ENCODE measurements around the gene DPH6.
"Not testable (repeated sequence)": the region's sequence is repeated elsewhere in the genome, so short reads cannot be mapped to it uniquely, and the experiment has no call there.

The DPH6 gene

DNA sequence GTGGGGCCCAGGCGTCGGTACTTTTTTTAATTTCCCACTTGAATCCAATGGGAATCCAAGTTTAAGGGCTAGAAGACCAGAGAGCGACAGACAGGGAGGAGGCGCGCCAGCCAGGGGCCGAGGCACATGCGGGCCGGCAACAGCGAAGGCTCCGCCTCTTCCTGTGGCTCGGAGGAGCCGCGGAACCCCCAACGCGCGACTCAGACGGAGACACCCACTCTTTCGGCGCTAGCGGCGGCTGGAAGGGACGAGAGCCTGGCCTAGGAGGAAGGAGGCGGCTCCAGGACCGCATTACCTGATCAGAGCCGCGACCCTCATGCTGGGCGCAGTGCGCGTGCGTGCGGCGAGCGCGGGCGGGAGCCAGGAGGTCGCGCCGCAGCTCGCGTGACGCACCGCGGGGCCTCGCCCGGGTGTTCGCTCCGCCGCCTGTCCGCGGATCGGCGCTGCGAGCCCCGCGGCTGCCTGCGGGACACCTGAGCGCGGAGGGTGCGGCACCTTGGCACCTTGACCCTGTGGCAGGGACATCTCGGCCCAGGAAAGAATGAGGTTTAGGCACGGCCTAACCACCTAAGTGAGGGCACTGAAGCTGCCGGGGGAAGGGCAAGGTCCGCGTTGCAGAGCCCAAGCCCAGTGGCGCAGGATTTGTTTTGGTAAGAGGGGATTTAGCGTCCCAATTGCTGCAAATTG lies at the start of gene DPH6:
Gene DPH6, minus strand, starts transcription at position 342 of the 687 bp plus-strand sequence. Its CDS starts 24 bp downstream, at position 318.
- TF ChIP-seq ZFX (IDR thresholded peaks at IDR 0.05; ENCODE audit: borderline replicate concordance) (no peak), CTCF (IDR thresholded peaks at IDR 0.05) (no peak)
- peak within 1 kb of the TSS; percentile 97 for H3K27ac ChIP-seq

DNA sequence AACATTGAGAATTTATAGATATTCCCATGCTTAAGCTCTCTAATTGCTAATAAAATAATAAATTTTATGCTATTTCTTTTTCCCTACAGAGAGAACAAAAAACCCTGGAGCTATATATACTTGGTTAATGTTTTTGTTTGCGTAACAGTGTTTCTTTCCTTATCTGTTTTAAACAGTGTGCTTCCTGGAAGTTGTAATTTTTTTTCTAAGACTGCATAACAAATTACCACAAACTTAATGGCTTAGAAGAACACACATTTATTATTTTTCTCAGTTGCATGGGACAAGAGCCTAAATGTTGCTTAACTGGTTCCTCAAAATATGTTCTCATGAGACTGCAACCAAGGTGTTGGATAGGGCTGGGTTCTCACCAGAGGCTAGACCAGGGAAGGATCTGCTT lies 49.7 kb upstream of the DPH6 start:
- TF ChIP-seq ZFX (IDR thresholded peaks at IDR 0.05; ENCODE audit: borderline replicate concordance) (no peak), CTCF (IDR thresholded peaks at IDR 0.05) (no peak)
- H3K27ac ChIP-seq, result no peak overlapping the region

DNA sequence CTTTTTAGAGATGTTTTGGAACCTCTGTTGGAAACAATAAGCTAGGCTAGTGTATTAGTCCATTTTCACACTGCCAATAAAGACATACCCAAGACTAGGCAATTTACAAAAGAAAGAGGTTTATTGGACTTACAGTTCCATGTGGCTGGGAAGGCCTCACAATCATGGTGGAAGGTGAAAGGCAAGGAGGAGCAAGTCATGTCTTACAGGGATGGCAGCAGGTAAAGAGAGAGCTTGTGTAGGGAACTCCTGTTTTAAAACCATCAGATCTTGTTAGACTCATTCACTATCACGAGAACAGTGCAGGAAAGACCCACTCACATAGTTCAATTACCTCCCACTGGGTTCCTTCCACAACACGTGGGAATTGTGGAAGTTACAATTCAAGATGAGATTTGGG lies 46.0 kb upstream of the DPH6 start:
- not testable (repeated sequence) for H3K27ac ChIP-seq

DNA sequence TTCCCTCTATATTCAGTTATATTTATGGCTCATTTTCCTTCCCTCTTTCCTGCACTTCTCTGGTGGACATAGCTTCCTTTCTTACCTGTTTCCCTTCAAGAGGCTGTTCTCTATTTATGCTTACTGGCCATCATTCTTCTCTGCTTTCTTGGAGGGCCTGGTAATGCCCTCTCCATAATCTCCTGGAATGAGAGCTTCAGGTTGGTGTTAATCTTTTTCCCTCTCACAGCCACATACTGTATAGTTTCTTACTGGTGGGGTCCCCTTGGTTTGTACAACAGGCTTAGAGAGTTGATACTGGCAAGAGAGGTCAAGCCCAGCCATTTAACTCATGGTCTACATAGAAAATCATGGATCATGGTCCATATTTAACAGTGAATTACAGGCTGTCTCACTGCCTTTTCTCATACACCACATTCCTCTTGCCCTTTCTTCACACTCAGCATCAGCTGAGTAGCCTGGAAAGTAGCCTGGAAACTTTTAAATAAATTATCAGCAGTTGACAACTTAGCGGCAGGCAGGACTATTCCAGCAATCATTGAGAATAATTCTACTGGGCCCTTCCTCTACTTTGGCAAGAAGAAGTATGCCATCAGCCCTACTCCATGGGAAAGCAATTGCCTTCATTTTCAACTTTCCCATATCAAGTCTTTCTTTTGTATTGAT lies 38.0 kb upstream of the DPH6 start:
- TF ChIP-seq ZFX (IDR thresholded peaks at IDR 0.05; ENCODE audit: borderline replicate concordance) (no peak), CTCF (IDR thresholded peaks at IDR 0.05) (no peak)
- H3K27ac ChIP-seq, result no peak overlapping the region

DNA sequence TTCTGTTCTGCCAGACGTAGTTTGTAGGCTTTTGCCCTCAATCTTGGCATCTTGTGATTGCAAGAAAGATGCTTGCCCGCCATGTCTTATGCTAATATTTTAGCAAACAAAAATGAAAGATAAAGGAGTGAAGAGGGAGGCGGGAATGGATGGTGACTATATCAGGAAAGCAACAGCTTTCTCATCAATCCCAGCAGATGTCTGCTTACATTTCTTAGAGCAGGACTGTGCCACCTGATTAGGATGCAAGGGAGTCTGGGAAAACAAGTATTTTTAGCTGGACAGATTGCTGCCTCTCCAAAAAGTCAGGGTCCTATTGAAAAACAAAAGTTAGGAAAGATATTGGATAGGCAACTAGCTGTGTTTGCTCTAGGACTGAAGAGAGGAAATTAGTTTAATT lies 34.6 kb upstream of the DPH6 start:
- no peak for TF ChIP-seq CTCF (IDR thresholded peaks at IDR 0.05)
- no peak for TF ChIP-seq ZFX (IDR thresholded peaks at IDR 0.05; ENCODE audit: borderline replicate concordance)
- H3K27ac ChIP-seq, result no peak overlapping the region

- no peak overlapping the region for H3K27ac ChIP-seq
- TF ChIP-seq ZFX (IDR thresholded peaks at IDR 0.05; ENCODE audit: borderline replicate concordance) (no peak), CTCF (IDR thresholded peaks at IDR 0.05) (no peak)
Measured at GRCh38 chr15:35567392-35567791, 21.4 kb upstream of the DPH6 start.

DNA sequence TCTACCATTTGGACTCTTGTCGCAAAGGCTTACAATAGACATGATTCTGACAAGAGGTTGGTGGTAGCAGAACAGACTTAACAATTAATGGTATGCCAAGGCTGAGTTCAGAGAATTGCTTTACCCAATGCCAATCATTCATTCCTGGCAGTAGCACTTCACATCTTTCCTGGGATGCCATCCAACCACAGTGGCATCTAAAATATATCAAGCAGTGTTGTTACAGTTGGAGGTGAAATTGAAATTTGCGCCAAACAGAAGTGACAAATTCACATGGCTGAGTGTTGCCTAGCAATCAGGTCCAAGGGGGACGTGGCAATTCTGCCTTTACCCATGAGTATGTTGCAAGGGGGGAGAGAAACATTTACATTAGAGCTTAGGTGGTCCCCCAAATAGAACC lies 21.0 kb upstream of the DPH6 start:
- TF ChIP-seq CTCF (IDR thresholded peaks at IDR 0.05), result no peak
- TF ChIP-seq ZFX (IDR thresholded peaks at IDR 0.05; ENCODE audit: borderline replicate concordance), result no peak
- no peak overlapping the region for H3K27ac ChIP-seq

Measured in 22Rv1 (cell line).